ENCODE measurements around the gene MRPL52.
"Not testable (repeated sequence)": the region's sequence is repeated elsewhere in the genome, so short reads cannot be mapped to it uniquely, and the experiment has no call there.

The MRPL52 gene

DNA sequence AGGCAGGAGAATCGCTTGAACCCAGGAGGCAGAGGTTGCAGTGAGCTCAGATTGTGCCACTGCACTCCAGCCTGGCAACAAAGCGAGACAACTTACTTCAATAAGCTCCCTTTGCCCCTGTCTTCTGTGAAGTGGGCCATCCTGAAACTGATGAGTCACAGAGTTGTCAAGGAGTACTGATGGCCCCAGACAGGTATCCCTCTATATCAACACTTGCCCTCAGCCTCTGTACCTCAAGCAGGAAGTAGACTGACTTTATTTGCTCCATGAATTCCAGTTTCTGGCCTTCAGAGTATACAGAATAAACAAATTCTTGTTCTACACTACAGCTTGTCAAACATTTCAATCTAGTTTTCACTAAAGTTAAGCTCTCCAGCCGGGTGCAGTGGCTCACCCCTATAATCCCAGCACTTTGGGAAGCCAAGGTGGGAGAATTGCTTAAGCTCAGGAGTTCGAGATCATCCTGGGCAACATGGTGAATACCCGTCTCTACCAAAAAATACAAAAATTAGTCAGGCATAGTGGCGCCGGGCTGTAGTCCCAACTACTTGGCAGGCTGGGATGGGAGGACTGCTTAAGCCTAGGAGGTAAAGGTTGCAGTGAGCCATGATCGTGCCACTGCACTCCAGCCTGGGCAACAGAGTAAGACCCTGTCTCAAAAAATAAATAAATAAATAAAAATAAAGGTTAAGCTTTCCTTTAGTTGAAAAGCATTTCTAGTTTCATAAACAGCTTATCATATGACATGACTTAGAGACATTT lies 25.5 kb downstream of the MRPL52 start:
- DNase-seq = peak; percentile 85

DNA sequence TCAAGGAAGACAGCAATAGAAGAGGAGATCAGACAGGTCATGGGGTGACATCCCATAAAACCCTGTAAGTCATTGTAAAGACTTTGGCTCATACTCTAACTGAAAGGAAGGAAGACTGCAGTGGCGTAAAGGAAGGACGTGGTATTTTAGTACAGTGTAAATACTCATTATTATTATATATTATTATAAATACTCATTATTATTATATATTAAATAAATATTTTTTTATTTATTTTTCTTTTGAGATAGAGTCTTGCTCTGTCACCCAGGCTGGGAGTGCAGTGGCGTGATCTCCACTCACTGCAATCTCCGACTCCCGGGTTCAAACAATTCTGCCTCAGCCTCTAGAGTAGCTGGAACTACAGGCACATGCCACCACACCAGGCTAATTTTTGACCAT lies 26.7 kb downstream of the MRPL52 start:
- no peak for DNase-seq

DNA sequence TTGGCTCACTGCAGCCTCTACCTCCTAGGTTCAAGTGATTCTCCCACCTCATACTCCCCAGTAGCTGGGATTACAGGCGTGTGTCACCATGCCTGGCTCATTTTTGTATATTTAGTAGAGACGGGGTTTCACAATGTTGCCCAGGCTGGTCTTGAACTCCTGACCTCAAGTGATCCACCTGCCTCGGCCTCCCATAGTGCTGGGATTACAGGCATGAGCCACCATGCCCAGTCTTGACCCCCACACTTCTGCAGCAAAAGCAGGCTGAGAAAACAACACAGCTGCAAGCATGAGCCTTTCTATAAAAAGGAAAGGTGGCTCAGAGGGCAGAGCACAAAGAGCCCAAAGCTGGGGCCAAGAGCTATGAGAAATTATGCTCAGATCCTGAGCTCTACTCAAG lies 30.7 kb downstream of the MRPL52 start:
- not testable (repeated sequence) for DNase-seq

DNA sequence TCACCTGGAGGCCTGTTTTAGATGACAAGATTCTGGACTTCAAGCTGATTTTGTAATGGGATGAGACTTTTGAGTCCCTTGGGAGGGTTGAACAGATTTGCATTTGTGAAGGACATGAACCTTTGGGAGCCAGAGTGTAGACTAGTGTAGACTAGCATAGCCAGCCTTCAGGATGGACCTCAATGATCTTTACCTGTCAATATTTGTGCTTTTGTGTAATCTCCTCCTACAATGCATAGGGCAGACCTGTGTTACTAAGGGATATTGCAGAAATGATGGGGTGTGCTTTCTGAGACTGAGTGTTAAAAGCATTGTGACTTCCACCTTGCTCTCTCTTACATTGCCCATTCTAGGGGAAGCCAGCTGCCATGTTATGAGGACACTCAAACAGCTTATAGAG lies 32.0 kb downstream of the MRPL52 start:
- DNase-seq = no peak

DNA sequence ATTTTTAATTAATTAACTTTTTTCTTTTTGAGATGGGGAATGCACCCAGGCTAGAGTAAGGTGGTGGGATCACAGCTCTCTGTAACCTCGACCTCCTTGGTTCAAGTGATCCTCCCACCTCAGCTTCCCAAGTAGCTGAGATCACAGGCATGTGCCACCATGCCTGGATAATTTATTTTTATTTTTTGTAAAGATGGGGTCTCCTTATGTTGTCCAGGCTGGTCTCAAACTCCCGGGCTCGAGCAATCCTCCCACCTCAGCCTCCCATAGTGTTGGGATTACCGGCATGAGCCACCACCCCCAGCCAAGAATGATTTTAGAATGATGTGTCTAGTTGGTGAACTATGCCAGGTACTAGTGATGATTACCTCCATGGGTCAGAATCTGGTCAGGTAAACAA lies 35.3 kb downstream of the MRPL52 start:
- no peak for DNase-seq

DNA sequence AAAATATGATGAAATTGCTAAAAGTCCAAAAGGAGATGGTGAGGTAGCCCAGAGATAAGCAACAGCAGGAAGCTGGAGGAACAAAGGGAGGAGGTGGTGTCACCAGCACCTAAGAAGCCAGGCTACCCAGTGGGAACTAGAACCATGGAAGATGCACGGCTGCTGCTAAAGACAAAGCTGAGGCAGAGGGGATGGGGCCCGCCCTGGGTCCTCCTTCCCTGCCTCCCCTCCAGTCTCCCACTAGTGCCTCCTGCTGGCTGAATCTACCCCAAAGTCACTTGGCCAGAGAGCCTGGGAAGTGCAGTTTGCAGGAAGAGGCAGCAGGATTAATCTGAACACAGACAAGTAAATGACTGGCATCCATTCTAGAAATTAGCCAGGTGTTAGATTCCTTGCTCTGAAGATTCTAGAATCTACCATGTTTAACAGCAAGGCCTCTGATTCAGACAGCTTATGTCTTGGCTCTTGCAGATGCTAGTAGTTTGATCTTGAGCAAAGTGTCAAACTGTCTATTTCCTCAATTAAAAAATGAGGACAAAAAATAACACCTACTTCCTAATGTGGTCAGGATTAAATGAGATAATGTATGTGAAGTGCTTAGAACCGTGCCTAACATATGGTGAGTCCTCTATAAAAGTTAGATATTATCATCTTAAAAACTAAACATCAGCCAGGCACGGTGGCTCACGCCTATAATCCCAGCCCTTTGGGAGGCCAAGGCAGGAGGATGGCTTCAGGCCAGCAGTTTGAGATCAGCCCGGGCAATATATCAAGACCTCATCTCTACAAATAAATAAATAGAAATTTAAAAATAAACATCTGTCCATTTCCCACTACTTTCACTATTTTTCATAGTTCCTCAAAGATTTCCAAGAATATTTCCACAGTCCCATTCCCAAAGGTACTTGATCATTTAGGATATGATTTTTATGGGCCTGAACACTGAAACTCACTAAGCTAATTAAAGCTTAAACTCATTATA lies 36.0 kb downstream of the MRPL52 start:
- no peak for DNase-seq

DNA sequence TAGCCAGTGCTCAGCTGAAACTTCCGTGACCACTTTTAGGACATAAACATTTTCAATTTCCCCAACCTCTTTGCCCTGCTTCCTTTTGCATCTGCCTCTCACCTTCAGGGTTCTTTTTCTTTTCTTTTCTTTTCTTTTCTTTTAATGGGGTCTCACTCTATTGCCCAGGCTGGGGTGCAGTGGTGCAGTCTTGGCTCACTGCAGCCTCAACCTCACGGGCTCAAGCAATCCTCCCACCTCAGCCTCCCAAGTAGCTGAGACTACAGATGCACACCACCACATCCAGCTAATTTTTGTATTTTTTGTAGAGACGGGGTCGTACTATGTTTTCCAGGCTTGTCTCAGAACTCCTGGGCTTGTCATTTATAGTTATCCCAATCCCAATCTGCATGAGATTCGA lies 37.2 kb downstream of the MRPL52 start:
- DNase-seq = no peak

DNA sequence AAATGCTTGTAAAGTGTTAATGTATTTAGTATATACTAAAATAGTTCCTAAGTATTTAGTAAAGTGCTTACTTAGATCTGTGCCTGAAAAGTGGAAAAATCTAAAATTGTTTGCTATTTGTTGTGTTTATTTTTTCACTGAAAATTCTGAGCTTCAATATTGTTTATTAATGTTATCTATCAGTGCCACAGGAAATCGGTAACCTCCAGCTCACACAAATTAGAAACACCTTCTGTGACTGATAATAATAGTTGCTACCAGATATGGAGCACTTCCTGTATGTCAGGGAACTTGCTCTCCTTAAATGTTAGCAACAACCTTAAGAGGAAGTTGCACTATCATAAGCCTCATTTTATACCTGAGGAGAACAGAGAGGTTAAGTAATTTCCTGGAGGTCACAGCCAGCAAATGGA lies 41.1 kb downstream of the MRPL52 start:
- DNase-seq = no peak

DNA sequence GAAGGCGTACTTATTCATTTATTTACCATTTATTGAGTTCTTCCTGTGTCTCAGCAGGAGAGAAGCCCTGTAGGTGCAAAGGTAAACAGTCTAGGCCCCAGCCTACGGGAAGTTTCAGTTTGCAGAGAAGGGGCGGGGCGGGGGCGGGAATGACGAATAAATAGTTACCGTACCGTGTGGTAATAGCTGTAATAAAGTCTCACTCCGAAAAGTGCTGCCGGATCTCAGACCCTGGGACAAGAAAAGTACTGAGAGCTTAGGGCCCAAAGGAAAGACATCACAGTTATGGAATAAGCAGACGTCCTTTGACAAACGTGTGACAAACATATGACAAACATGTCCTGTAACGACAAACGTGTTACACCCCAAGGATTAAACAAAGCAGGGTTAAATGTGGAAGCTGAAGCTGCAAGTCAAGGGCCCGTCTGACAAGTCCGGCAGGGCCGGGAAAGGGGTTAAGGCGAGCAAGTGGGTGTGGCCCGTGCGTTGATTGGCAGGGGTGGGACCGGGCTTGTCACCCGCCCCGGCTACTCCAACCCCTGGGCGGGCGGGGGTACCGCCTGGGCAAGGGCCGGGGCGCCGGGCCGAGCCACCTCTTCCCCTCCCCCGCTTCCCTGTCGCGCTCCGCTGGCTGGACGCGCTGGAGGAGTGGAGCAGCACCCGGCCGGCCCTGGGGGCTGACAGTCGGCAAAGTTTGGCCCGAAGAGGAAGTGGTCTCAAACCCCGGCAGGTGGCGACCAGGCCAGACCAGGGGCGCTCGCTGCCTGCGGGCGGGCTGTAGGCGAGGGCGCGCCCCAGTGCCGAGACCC lies 41.7 kb downstream of the MRPL52 start, which contains the start of gene LRP10:
Gene LRP10, plus strand, starts transcription at position 517 of the 809 bp plus-strand sequence. CDS start 564 bp downstream, outside the sequence.
- DNase-seq = peak; percentile 100

DNA sequence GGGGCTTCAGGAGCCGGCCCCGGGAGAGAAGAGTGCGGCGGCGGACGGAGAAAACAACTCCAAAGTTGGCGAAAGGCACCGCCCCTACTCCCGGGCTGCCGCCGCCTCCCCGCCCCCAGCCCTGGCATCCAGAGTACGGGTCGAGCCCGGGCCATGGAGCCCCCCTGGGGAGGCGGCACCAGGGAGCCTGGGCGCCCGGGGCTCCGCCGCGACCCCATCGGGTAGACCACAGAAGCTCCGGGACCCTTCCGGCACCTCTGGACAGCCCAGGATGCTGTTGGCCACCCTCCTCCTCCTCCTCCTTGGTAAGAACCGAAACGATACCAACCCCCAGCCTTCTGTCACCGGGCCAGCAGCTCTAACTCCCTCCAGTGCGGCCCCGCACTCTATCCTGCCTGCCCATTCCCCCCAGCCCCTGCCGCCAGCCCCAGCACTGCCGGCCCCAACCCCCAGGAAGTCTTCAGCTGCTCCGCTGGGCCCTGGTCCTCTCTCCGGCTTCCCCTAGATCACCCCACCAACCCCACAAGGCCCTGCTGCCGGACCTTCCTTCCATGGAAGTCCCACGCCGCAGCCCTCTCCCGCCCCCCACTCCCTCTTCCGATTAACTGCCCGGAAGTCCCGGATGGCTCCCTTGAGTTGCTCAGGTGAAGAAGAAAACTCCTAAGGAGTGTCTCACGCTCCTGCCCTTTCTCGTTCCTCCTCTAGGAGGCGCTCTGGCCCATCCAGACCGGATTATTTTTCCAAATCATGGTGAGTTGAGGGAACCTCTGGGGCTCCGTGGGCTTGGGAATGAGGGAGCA lies 42.5 kb downstream of the MRPL52 start:
- peak; percentile 99 for DNase-seq

DNA sequence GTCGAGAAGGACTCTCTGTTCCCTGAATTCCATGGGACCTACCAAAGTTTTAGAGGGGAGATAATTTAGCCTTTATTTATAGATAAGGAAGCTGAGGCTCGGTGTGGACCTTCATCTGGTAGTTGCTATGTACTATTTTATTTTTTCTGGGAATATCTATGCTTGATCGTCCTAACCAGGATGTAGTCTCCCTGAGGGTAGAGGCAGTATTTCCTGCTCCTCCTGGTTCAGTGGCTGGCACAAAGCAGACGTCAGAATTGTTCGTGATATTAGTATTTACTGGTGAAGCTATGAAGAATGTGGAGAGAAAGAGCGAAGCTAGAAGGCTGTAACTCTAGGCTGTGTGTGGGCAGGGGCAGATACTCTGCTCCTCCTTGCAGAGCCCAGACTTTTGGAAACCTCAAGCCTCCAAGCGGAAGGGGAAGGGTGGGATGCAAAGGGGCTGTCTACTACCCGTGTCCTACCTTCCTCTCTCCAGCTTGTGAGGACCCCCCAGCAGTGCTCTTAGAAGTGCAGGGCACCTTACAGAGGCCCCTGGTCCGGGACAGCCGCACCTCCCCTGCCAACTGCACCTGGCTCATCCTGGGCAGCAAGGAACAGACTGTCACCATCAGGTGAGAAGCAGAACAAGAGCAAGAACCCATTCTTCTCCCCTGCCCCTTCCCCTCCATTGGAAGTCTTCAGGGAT lies 43.3 kb downstream of the MRPL52 start:
- no peak for DNase-seq

DNA sequence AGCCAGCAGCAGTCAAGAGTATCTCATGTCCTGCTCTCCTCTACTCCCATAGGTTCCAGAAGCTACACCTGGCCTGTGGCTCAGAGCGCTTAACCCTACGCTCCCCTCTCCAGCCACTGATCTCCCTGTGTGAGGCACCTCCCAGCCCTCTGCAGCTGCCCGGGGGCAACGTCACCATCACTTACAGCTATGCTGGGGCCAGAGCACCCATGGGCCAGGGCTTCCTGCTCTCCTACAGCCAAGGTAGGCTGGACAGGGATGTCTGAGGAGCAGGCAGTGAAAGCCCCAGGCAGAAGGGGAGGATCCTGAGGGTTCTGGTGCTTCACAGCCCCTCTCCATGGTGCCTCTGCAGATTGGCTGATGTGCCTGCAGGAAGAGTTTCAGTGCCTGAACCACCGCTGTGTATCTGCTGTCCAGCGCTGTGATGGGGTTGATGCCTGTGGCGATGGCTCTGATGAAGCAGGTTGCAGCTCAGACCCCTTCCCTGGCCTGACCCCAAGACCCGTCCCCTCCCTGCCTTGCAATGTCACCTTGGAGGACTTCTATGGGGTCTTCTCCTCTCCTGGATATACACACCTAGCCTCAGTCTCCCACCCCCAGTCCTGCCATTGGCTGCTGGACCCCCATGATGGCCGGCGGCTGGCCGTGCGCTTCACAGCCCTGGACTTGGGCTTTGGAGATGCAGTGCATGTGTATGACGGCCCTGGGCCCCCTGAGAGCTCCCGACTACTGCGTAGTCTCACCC lies 45.5 kb downstream of the MRPL52 start:
- DNase-seq = no peak

DNA sequence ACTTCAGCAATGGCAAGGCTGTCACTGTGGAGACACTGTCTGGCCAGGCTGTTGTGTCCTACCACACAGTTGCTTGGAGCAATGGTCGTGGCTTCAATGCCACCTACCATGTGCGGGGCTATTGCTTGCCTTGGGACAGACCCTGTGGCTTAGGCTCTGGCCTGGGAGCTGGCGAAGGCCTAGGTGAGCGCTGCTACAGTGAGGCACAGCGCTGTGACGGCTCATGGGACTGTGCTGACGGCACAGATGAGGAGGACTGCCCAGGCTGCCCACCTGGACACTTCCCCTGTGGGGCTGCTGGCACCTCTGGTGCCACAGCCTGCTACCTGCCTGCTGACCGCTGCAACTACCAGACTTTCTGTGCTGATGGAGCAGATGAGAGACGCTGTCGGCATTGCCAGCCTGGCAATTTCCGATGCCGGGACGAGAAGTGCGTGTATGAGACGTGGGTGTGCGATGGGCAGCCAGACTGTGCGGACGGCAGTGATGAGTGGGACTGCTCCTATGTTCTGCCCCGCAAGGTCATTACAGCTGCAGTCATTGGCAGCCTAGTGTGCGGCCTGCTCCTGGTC lies 46.1 kb downstream of the MRPL52 start:
- DNase-seq = no peak

DNA sequence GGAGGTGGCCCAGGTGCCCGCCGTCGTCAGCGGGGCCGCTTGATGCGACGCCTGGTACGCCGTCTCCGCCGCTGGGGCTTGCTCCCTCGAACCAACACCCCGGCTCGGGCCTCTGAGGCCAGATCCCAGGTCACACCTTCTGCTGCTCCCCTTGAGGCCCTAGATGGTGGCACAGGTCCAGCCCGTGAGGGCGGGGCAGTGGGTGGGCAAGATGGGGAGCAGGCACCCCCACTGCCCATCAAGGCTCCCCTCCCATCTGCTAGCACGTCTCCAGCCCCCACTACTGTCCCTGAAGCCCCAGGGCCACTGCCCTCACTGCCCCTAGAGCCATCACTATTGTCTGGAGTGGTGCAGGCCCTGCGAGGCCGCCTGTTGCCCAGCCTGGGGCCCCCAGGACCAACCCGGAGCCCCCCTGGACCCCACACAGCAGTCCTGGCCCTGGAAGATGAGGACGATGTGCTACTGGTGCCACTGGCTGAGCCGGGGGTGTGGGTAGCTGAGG lies 47.4 kb downstream of the MRPL52 start:
- no peak for DNase-seq

DNA sequence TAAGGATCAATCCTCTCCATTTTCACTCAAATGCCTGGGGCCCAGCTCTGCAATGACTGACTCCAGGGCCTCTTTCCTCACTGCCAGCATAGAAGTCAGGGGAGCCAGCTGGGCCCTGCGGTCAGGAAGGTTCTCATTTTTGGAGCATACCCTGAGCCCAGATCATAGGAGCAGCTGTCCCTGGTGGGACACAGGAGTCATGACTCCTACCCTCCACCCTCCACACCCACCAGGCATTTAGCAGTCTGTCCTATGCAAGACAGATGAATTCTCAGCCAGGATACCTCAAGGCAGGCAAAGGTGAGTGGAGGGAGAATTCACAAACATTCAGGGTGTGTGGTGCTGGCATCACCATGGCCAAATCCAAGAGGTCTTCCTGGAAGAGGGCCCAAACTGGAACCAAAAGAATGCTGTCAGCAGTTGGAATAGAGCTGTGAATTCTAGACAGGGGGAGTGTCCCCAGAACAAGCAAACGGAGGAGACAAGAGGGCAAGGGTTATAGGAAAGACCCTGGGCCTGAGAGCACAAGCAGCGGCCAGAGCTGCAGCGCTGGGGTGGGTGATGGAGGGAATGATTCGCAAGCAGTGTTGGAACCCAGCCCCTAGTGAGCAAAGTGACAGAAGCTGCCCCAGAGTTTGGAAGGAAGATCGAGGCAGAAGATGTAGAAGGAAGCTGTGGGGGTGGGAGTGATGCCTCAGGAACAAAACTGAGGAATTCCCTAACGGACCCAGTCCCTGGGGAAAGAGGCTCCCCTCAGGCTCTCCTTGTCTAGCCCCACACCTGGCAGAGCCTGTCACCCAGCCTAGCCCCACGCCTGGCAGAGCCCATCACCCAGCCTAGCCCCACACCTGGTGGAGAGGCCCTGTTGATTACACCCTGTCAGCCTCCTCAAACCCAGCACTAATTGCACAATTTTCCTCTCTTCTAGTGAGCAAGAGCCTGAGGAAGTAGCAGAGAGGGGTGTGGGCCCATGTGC lies 48.9 kb downstream of the MRPL52 start:
- DNase-seq = no peak

DNA sequence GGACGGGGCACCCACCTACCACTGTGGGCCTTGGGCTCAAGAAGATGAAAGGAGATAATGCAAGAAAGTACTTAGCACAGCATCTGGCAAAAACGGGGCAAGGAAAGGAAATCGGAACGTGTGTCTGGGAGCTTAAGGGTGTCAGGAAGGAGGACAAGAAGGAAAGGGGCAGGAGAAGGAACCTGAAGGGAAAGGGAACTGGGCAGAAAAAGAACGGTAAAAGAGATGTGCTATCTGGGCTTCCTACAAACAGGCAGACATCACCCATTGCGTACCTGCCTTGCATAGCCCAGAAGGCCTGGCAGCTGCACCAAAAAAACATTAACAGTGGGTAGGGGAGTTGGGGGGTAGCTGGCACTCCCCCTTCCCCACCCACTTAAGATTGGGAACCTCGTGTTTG lies 52.4 kb downstream of the MRPL52 start:
- no peak for DNase-seq

DNA sequence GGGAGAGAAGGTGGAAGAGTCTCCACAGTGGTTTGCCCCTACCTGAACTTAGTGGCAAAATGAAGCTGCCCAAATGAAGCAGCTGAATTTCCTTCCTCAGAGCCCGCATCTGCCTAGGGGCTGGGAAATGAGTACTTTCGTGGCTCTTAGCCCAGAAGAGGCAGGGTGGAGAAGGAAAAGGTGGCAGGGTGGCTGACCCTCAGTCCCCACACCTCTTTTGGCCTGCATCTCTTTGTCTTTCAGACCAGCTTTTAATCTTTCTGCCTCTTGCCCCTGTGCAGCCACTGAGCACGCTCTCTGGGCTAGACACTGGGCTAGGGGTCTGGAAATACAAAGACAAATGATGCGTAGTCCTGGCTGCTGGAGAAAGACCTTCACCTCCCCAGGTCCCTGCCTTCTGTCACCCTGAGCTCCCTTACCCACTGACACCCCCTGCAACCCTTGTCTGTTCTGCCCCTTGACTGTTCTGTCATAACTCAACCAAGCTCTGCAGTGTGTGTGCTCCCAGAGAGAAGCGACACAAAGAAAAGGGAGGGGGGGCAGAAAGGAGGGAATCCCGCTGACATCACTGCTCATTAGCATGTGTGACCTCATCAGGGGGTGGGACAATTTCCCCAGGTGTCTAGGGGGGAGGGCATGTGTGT lies 53.0 kb downstream of the MRPL52 start:
- DNase-seq = peak; percentile 99
